WI38 (cell line): ENCODE results near the gene TFDP1.

Experiments used
- H3K4me3 ChIP-seq: 2 replicates; pipeline ENCODE4 v1.5.1; 2011; ENCODE audit warnings: low read depth, mild to moderate bottlenecking, control low read depth, low read length
- TF ChIP-seq, protein P1 (sequence below): IDR thresholded peaks from 2 replicates; pipeline ENCODE4 v1.5.1; 2012; ENCODE audit warnings: low read depth, mild to moderate bottlenecking, control low read depth, low read length

Gene TFDP1

DNA sequence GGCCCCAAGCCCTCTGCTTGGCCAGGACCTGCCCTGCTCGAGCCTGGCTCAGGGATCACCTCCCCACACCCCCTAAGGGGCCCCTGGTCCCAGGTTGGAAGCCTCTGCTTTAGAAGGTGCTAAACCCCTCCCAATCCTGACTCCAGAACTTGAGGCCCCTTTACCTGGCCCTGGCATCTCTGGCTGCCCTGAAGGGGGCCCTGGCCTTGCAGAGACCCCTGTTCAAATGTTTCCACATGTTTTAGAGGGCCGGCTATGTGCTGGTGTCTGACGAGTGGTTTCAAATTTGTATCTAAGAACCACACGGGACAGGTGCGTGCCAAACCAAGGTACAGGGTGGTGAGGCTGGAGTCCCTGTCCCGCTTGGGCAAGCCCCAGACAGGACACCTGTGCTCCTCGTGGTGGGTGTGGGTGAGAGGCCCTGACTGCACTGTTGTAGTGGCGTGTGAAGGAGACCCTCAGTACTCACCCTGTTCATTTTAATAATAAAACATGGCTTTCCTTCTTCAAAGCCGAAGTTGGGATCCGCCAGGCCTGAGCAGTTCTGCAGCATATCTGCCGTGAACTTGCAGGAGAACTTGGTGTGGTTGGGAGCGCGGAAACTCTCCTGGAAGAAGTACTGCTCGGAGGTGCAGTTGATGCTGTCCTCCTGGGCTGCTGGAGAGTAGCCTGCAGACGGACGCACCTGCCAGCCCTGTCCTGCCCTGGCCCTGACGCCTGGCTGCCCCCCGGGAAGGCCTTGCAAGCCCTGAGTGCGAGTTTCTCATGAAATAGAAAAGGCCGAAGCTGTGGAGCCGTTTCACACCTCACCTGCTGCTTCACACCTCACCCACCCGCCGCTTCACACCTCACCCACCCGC lies 68.1 kb downstream of the TFDP1 start:
- H3K4me3 ChIP-seq, result no peak overlapping the region
- TF ChIP-seq, protein P1, sequence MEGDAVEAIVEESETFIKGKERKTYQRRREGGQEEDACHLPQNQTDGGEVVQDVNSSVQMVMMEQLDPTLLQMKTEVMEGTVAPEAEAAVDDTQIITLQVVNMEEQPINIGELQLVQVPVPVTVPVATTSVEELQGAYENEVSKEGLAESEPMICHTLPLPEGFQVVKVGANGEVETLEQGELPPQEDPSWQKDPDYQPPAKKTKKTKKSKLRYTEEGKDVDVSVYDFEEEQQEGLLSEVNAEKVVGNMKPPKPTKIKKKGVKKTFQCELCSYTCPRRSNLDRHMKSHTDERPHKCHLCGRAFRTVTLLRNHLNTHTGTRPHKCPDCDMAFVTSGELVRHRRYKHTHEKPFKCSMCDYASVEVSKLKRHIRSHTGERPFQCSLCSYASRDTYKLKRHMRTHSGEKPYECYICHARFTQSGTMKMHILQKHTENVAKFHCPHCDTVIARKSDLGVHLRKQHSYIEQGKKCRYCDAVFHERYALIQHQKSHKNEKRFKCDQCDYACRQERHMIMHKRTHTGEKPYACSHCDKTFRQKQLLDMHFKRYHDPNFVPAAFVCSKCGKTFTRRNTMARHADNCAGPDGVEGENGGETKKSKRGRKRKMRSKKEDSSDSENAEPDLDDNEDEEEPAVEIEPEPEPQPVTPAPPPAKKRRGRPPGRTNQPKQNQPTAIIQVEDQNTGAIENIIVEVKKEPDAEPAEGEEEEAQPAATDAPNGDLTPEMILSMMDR, result no peak

DNA sequence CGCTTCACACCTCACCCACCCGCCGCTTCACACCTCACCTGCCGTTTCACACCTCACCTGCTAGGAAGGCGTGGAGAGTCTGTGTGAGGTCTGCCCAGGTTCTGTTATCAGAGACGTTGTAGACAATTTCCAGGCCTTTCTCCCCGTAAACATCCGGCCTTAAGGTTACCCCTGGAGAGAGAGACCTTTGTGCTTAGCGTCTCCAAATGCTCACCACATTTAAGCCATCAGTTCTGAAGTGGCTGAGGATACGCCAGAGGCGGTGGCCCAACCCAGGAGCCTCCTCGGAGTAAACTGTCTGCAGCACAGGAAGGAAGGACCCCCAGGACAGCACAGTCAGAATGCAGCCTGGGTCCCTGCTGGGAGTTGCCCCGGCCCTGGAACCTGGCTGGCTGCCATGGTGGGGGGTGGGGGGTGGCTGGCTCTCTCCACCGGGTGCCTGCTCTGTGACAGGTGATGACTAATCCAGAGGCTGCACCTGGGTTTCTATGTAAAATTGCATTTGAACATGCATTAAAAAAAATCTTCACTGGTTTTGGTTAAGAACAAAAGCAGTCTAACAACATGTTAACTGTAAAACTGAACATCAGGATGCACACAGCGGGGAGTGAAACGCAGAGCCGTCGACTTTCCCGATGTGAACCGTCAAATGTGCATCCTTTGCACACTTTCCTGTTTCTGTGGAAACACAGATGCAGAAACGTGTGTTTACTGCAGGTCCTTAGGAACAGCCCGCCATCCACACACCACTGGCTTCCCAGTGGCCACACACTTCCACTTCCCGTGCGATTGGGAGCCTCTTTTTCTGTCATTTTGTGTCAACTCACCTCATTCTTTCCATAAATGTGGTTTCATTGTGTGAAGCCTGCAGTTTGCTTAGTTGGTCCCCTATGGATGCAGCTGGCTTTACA lies 69.0 kb downstream of the TFDP1 start:
- no peak overlapping the region for H3K4me3 ChIP-seq
- TF ChIP-seq, protein P1, result no peak

DNA sequence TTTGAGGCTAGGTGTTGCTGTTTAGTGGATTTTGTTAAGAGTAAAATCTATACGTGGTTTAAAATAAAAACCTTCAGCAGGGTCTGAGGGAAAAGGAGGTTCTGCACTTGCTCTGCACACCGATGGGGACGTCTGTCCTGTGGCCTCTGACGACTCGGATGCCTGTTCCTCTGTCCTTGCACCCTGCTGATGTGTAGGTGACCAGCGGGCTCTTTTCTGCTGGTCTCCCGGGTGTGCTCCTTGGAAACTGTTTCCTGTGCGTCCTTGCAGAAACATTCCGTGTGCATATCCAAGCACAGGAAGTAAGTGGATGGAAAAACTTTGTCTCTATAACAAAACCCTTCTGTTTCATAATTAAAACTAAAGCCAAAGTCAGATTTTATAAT lies 69.6 kb downstream of the TFDP1 start:
- H3K4me3 ChIP-seq, result no peak overlapping the region
- TF ChIP-seq, protein P1, result no peak

DNA sequence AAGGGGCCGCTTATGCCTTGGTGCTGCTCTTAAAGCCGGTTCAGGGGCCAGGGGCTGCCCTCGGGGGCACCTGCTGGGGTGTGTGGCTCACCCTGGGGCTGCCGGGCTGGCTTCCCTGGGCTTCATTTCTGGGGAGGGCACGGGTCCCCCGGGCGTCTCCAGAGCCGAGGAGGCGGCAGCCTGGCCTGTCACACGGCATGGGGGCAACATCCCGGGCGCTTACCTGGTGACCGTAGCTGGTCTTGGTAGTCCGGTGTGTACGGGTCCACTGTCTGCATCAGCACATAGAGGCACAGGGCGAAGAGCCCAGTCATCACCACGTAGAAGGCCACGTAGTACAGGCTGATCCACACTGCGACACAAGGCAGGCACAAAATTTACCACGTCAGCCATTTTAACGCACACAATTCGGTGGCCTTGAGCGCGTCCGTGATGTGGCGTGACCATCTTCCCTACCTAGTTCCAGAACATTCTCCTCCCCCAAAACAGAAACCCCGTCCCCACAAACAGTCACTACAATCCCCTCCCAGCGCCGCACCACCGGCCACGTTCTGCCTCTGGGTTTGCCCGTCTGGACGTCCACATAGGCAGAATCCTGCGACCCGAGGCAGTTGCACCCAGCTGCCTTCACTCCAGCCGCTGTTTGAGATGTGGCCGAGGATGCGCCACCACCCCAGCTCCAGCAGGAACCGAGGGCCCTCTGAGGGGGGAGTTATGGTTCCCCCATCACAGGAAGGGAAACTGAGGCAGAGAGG lies 70.2 kb downstream of the TFDP1 start:
- TF ChIP-seq, protein P1, result no peak
- no peak overlapping the region for H3K4me3 ChIP-seq

DNA sequence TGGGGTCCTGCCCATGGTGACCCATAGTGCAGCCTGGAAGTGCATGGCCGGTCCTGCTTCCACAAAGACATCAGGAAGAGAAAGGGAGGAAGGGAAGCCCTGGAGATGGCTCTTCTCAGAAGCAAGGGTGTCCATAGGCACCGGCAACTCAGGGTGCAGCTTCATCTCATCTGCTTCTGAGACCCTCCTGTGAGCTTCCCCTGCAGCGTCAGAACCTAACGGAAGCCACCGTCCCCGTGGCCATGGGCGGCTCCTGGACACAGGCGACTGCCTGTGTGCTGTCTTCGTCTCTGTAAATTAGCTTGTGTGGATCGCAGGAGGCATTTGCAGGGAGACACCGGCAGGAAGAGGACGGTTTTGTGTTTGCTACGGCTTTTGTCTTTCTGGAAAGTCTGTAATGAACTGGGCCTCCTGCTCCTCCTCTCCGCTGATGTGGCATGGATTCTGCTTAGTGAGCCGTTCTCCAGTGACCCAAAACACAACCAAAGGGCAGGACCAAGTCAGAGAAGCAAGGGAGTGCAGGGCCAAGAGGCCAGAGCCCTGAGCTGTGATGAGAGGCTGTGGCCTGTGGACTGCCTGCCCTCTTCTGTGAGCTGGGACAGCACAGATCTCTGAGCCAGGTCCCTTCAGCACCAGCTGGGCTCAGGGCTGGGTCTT lies 70.9 kb downstream of the TFDP1 start:
- H3K4me3 ChIP-seq, result no peak overlapping the region
- TF ChIP-seq, protein P1, result no peak

DNA sequence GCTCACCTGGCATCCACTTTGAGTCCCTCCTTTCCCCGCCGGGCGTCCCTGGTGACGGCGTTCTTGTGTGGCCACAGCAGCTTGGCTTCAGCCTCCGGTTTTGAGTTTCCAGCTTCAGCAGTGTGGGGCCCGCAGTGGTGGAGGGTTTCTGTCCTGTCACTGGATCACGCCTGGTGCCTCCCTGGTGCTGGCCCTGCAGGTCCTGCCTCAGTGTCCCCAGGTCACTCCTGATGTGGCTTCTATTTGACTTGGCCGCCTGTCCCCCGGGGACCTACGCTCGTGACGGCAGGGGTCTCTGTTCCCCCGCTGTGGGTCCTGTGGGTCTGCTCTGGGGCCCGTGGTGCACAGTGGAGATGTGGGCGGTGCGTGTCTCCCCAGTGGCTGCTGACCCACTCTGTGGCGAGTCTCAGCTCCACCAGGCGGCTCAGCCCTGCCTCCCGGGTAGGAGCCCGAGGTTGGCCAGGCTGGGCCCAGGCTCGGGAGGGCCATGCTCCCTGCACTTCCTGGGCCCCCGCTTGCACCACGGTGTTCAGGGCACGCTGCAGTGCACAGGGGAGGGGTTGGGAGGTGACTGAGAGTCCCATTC lies 71.5 kb downstream of the TFDP1 start:
- no peak overlapping the region for H3K4me3 ChIP-seq
- TF ChIP-seq, protein P1, result no peak
